T47D (cell line): ENCODE data around the gene SH3BGRL3.

Experiments used
- DNase-seq, 2 experiments: peaks; one replicate each; pipeline versions ENCODE4 v3.0.0 to v3.0.0-alpha.2; 2011 to 2012; ENCODE audit warnings: low read depth in 1 of 2, low spot score in 1 of 2
- JUND ChIP-seq: IDR thresholded peaks from 2 replicates; pipeline ENCODE4 v1.6.1; 2012; ENCODE audit warnings: low read depth
- in situ Hi-C: cut with HindIII; loops from 2 replicates; pipeline ENCODE4 v1.10.0; 2016; ENCODE audit warnings: low sequenced_read_pairs, low pct_unique_long_range_greater_than_20kb

SH3BGRL3 gene

GRCh38 chr1:26281091-26281958 is 1.4 kb downstream of the SH3BGRL3 start:
- no peak for TF ChIP-seq JUND
- no peak for DNase-seq
- in situ Hi-C loops = no loop called here

GRCh38 chr1:26281971-26282370 is 2.1 kb downstream of the SH3BGRL3 start:
- in situ Hi-C loops = no loop called here
- TF ChIP-seq JUND = no peak
- no peak for DNase-seq

DNA sequence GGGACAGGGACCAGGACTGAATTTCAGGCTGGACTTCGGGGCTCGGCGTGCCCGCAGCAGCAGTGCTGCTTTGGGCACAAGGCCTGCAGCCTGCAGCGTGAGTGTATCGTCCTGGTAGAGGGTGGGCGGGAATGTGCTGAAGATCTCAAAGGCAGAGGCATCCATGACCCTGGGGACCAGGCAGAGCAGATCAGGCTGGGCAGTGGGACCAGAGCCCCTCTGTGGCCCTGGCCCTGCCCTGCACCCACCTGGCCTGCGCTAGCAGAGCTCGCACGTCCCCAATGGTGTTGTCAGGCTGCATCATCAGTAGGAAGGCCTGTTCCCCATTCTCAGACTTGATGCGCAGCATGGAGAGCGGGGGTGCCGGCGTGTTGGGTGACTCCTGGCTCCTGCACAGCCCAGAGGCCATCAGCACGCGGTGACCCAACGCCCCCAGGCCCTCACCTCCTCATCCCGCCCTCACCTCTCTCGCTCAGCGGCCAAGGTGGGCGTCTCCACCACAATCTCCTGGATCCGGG is 2.6 kb downstream of the SH3BGRL3 start:
- TF ChIP-seq JUND = no peak
- in situ Hi-C loops = no loop called here
- DNase-seq = no peak

DNA sequence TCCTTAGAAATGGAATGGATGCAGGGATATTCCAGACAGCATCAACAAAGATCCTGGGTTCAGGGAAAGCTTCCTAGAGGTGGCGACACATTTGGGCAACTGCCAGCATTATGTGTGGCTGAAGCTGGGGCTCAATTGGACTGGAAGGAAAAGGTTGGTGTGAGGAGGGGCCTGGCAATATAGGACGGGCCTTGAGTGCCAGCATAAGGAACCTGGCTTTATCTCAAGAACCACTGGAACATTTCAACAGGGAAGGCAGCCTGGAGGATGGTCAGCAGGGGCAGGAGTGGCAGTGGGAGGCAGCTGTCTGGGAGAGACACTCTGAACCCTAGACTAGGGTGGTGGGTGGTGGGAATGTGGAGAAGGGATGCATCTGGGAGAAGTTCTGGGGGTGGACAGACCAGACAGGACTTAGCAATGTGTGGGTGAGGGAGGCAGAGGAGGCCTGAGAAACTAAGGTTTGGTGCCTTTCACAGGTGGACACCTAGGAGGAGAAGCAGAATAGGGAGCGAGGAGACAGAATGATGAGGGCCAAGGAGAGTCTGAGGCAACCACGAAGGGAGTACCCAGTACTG is 3.5 kb downstream of the SH3BGRL3 start:
- no peak for TF ChIP-seq JUND
- in situ Hi-C loops = no loop called here
- DNase-seq = no peak

GRCh38 chr1:26283871-26284596 is 4.1 kb downstream of the SH3BGRL3 start:
- in situ Hi-C loops = no loop called here
- DNase-seq = no peak
- TF ChIP-seq JUND = no peak

DNA sequence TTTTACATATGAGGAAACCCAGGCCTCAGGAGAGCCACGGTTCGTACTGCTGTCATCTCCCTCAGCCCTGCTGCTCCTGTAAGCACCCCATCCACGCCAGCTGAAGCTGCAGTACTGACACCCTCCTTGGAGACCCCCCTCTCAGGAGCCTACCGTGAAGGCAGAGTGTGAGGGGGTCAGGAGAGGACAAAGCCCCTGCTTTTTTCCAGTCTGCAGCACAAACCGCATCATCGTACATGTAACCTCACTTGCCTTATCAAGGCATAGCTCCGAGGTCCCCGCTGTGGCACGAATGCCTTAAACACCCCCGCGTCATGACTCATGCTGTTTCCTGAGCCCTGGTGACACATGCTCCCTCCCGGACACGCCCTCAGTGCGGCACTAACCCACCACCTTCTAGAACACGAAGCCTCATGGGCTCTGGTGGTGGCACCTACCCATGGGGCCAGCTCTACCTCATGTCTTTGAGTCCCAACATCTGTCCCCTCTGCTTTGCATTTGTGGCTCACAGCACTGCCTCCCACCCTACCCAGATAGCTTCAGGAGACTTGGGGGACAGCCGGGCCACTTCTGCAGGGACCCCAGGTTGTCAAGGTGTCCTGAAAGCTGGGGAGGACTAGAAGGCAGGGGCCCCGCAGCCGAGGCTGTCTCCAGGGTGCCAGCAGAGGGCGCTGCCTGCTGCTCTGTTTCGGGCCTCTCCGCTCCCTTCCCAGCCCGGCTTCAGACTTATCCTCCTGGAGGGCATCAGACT is 4.9 kb downstream of the SH3BGRL3 start:
- TF ChIP-seq JUND = no peak
- peak; percentile 50 to 56 for DNase-seq
- in situ Hi-C loops = no loop called here

DNA sequence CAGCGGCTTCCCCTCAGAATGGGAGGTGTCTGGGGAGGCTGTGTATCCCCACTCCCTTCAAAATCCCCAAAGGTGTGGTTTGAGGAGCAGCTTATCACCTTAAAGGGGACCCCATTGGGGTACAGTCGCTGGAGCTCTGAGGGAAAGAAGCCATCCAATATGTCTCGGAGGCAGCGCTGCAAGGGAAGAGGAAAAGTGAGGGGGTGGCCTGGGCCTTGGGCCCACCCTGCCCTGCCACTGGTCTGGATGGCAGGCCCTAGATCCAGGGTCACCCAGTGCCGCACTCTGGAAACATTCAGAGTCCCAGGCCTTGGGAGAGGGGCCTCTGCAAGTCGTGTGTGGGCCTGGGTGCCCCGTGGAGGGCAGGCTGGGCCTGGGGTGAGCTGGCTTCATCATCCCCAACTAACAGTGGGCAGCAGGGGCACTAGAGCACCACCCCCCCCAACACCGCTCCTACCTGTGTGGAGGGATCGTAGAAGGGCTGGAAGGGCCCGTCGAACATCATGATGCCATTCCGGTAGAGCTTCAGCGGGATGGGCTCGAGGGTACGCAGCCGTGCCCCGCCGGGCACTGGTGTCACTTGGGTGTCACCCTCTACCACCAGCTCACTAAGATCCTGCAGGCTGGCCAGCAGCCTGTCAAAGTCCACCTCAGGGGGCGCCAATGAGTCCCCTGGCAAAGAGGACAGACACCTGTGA is 5.6 kb downstream of the SH3BGRL3 start:
- TF ChIP-seq JUND = no peak
- in situ Hi-C loops = no loop called here
- peak in 1 of 2 experiments; percentile 61 for DNase-seq

GRCh38 chr1:26286064-26286416 is 6.2 kb downstream of the SH3BGRL3 start:
- in situ Hi-C loops = no loop called here
- no peak for DNase-seq
- TF ChIP-seq JUND = no peak

DNA sequence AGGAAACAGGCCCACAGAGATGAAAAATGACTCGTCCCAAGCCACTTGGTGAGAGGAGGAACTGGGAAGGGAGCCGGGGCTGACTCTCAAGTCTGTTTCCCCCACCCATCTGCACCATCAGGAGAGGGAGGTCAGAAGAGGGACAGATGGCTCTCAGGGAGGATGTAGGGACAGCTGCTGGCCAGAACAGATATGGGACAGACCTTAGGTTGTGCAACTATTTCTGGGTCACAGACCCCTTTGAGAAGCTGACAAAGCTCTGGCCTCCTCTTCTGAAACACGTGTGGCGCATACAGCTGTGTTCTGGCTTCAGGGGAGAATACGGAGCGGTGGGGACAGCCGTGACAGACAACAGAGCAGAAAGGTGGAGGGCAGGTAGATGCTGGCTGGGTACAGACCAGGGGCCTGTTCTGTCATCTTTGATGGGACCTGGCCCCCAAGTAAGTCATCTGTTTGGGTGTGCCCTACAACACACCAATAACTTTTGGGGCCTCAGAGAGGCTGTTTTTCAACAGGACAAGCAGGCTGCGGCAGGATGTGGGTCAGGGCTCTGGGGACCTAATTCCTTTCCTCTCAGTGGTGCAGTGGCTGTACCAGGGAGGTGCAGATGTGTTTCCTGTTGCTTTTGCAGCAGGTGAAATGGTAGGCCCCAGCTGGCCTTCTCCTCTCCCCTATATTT is 7.3 kb downstream of the SH3BGRL3 start:
- TF ChIP-seq JUND = no peak
- in situ Hi-C loops = no loop called here
- no peak for DNase-seq

- in situ Hi-C loops = no loop called here
- no peak for TF ChIP-seq JUND
Measured at GRCh38 chr1:26287811-26288210, 7.9 kb downstream of the SH3BGRL3 start.

DNA sequence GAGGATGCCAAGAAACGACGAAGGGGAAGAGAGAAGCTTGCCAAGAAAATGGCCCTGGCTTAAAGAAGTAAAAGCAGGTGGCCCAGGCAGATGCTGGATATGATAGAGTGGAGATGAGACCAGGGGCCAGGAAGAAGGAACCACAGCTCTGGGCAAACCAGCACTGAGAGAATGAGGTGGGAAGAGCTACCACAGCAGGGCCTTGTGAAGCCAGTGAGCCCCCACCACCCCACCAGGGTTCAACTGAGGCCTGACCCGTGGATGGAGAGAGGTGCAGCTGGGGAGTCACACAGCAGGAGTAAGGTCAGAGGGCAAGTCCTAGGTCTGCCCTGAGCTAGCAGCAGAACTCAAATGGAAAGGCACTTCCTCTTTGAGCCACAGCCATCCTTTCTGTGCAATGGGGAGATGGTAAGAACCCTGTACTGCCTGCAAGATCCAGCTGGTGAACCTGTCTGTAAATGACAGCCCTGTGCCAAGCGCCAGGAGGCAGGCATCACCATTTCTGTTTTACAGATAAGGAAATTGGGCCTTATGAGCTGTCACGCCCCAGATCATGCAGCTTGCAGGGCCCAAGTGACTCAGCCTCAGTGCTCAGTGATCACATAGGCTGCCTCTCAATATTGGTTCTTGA is 8.5 kb downstream of the SH3BGRL3 start:
- in situ Hi-C loops = no loop called here
- no peak for TF ChIP-seq JUND
- no peak for DNase-seq

More at GRCh38 chr1:26287811-26288210, 7.9 kb downstream of the SH3BGRL3 start:
- DNase-seq = no peak
